Measurements from ENCODE around the gene CAPZA1.
"Not testable (repeated sequence)": the region's sequence is repeated elsewhere in the genome, so short reads cannot be mapped to it uniquely, and the experiment has no call there.

Gene CAPZA1

DNA sequence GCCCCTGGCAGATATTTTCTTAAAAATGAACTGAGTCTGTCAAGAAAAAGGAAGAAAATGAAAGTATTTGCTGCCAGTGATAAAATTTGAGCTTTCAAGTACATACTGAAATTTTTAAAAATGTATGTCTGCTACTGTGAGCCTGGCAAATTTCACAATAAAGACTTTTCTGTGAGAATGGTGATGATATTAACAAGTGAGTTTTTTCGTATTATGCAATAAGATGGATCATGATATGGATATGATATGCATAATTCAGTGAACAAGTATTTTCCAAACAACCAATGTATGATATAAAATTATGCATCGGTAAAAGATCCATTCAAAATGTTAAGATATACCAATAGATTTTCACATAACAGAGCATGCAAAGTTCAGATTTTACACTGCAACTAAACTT is 16.6 kb upstream of the CAPZA1 start:
- no peak overlapping the region for H3K27ac ChIP-seq (ENCODE audit: insufficient read depth, low read depth, low read length, poor library complexity, severe bottlenecking)
- H3K27me3 ChIP-seq (ENCODE audit: control insufficient read depth, insufficient read depth, low read length, poor library complexity, severe bottlenecking): no peaks in the 10 kb centered on the region
- 92% methylated on average over 2 of the region's 2 CpGs; no CpG with 5 or more reads in 1 of the 2 experiments for WGBS, 2 experiments
- no peak overlapping the region for H3K4me3 ChIP-seq (ENCODE audit: insufficient read depth, low read depth, low read length)
- no peaks in the 10 kb centered on the region for H3K4me1 ChIP-seq (ENCODE audit: control insufficient read depth, insufficient read depth, low read length)
- peaks cover 17% of the 10 kb centered on the region for H3K36me3 ChIP-seq (ENCODE audit: control insufficient read depth, insufficient read depth, low read length)
- no peaks in the 10 kb centered on the region for H3K9me3 ChIP-seq (ENCODE audit: control insufficient read depth, low read length)

GRCh38 chr1:112603541-112603940 is 16.1 kb upstream of the CAPZA1 start:
- no peak overlapping the region for H3K4me3 ChIP-seq (ENCODE audit: insufficient read depth, low read depth, low read length)
- no peak overlapping the region for H3K27ac ChIP-seq (ENCODE audit: insufficient read depth, low read depth, low read length, poor library complexity, severe bottlenecking)
- H3K36me3 ChIP-seq (ENCODE audit: control insufficient read depth, insufficient read depth, low read length): peaks cover 17% of the 10 kb centered on the region
- H3K9me3 ChIP-seq (ENCODE audit: control insufficient read depth, low read length): no peaks in the 10 kb centered on the region
- 94 to 100% methylated on average over 1 of the region's 1 CpG for WGBS, 2 experiments
- no peaks in the 10 kb centered on the region for H3K27me3 ChIP-seq (ENCODE audit: control insufficient read depth, insufficient read depth, low read length, poor library complexity, severe bottlenecking)
- no peaks in the 10 kb centered on the region for H3K4me1 ChIP-seq (ENCODE audit: control insufficient read depth, insufficient read depth, low read length)

- H3K9me3 ChIP-seq (ENCODE audit: control insufficient read depth, low read length): no peaks in the 10 kb centered on the region
- 89 to 92% methylated on average over 4 of the region's 4 CpGs for WGBS, 2 experiments
- H3K36me3 ChIP-seq (ENCODE audit: control insufficient read depth, insufficient read depth, low read length): peaks cover 18% of the 10 kb centered on the region
Observed at GRCh38 chr1:112605633-112606327, 13.9 kb upstream of the CAPZA1 start.

DNA sequence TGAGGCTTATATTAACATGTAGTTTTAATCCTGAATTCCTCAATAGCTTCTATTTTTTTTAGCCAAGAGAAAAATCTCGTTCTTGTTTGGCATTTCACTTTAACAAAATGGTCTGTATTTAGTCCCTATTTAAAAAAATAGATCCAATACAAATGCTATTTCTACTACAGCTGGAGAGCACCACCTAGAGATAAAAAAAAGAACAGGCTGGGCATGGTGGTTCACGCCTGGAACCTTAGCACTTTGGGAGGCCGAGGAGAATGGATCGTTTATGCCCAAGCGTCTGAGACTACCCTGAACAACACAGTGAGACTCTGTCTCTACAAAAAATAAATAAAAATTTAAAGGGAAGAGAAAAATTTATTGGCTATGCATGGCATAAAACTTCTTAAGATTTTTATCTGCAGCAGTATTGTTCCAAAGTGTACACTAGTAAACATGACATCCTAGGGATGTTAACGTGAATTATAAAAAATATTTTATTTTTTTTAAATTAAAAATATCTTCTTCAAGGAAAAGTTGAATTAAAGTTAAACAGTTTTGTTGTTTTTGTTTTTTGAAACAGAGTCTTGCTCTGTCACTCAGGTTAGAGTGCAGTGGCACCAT is 5.1 kb upstream of the CAPZA1 start:
- Histone ChIP-seq H3K9me3 (ENCODE audit: control insufficient read depth, low read length) (no peaks in the 10 kb centered on the region), H3K27me3 (ENCODE audit: control insufficient read depth, insufficient read depth, low read length, poor library complexity, severe bottlenecking) (no peaks in the 10 kb centered on the region)
- WGBS, 2 experiments: 86 to 91% methylated on average over 4 to 5 of the region's 6 CpGs

More at GRCh38 chr1:112605633-112606327, 13.9 kb upstream of the CAPZA1 start:
- no peak overlapping the region for H3K27ac ChIP-seq (ENCODE audit: insufficient read depth, low read depth, low read length, poor library complexity, severe bottlenecking)
- H3K4me3 ChIP-seq (ENCODE audit: insufficient read depth, low read depth, low read length): no peak overlapping the region
- H3K4me1 ChIP-seq (ENCODE audit: control insufficient read depth, insufficient read depth, low read length): no peaks in the 10 kb centered on the region
- no peaks in the 10 kb centered on the region for H3K27me3 ChIP-seq (ENCODE audit: control insufficient read depth, insufficient read depth, low read length, poor library complexity, severe bottlenecking)

GRCh38 chr1:112618114-112618720 is 1.4 kb upstream of the CAPZA1 start:
- Histone ChIP-seq H3K4me1 (ENCODE audit: control insufficient read depth, insufficient read depth, low read length) (no peaks in the 10 kb centered on the region), H3K36me3 (ENCODE audit: control insufficient read depth, insufficient read depth, low read length) (peaks cover 1% of the 10 kb centered on the region), H3K9me3 (ENCODE audit: control insufficient read depth, low read length) (no peaks in the 10 kb centered on the region), H3K4me3 (ENCODE audit: insufficient read depth, low read depth, low read length) (peak overlapping the region; percentile 83), H3K27ac (ENCODE audit: insufficient read depth, low read depth, low read length, poor library complexity, severe bottlenecking) (no peak overlapping the region), H3K27me3 (ENCODE audit: control insufficient read depth, insufficient read depth, low read length, poor library complexity, severe bottlenecking) (no peaks in the 10 kb centered on the region)
- 6 to 9% methylated on average over 12 of the region's 12 CpGs for WGBS, 2 experiments

More for the DNA sequence above, 5.1 kb upstream of the CAPZA1 start:
- H3K36me3 ChIP-seq (ENCODE audit: control insufficient read depth, insufficient read depth, low read length): peaks cover 17% of the 10 kb centered on the region
- H3K4me1 ChIP-seq (ENCODE audit: control insufficient read depth, insufficient read depth, low read length): no peaks in the 10 kb centered on the region
- no peak overlapping the region for H3K27ac ChIP-seq (ENCODE audit: insufficient read depth, low read depth, low read length, poor library complexity, severe bottlenecking)
- H3K4me3 ChIP-seq (ENCODE audit: insufficient read depth, low read depth, low read length): no peak overlapping the region

DNA sequence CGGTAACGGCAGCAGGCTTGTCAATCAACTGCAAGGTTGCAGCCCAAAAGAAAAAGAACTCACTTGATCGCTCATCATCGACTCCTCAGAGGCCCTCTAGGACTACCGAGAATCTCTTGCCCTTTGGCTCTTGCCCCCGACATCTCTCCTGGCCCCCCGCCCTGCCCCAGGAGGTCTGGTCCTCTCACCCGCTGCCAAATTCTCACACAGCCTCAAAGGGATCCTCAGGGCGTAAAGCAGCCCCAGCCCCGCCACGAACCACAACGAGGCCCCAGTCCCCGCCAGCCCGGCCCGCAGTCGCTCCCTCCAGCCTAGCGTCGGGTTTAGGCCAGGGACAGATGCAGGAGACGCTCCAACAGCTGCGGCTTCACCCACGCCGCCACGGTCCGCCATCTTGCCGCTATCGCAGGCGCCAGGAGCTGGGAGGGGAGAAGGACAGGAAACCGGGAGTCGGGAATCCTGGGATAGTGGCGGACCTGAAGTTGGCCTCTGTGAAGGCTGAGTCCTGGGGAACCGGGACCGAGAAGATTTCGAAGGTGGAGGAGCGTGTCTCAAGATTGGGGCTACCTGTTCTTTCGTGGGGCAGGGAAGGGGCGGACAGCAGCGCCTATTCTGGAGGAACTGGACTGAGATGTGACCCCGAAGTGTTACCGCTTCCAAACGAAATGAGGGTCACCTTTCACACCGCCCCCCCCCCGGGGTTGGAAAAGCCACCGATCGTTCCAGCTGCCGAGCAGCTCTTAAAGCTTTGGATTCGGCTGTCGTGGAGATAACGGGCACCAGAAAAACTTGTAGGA is 713 bp upstream of the CAPZA1 start, which contains the start of gene ST7L:
TSS of gene ST7L (minus strand) at position 421 of the 797 bp plus-strand sequence. CDS start at position 393, 28 bp downstream.
- no peaks in the 10 kb centered on the region for H3K36me3 ChIP-seq (ENCODE audit: control insufficient read depth, insufficient read depth, low read length)
- WGBS, 2 experiments: 0% methylated on average over 48 of the region's 48 CpGs
- H3K9me3 ChIP-seq (ENCODE audit: control insufficient read depth, low read length): no peaks in the 10 kb centered on the region
- H3K4me1 ChIP-seq (ENCODE audit: control insufficient read depth, insufficient read depth, low read length): no peaks in the 10 kb centered on the region
- H3K27me3 ChIP-seq (ENCODE audit: control insufficient read depth, insufficient read depth, low read length, poor library complexity, severe bottlenecking): no peaks in the 10 kb centered on the region
- peak within 1 kb of the TSS; percentile 83 for H3K4me3 ChIP-seq (ENCODE audit: insufficient read depth, low read depth, low read length)
- H3K27ac ChIP-seq (ENCODE audit: insufficient read depth, low read depth, low read length, poor library complexity, severe bottlenecking): peak within 1 kb of the TSS; percentile 94

DNA sequence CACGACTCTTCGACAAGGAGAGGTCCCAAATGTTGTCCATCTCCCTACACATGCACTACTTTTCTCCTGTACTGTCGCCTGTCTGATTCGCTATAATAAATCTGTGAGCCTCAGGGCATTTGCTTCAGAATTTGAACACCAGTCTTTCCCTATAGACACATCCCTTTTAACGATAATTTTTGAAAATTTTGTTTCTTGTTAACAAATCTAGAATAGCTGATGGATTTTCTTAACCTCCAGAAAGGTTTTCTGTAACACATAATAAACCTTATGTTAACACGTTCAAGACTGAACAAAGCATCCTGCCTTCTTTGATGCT is 704 bp downstream of the CAPZA1 start:
- Histone ChIP-seq H3K9me3 (ENCODE audit: control insufficient read depth, low read length) (no peaks in the 10 kb centered on the region), H3K27ac (ENCODE audit: insufficient read depth, low read depth, low read length, poor library complexity, severe bottlenecking) (no peak overlapping the region), H3K4me3 (ENCODE audit: insufficient read depth, low read depth, low read length) (peak overlapping the region; percentile 83), H3K27me3 (ENCODE audit: control insufficient read depth, insufficient read depth, low read length, poor library complexity, severe bottlenecking) (no peaks in the 10 kb centered on the region), H3K4me1 (ENCODE audit: control insufficient read depth, insufficient read depth, low read length) (no peaks in the 10 kb centered on the region), H3K36me3 (ENCODE audit: control insufficient read depth, insufficient read depth, low read length) (no peaks in the 10 kb centered on the region)
- WGBS, 2 experiments: 10% methylated on average over 5 to 6 of the region's 6 CpGs

GRCh38 chr1:112624493-112624892 is 4.9 kb downstream of the CAPZA1 start:
- H3K9me3 ChIP-seq (ENCODE audit: control insufficient read depth, low read length): not testable (repeated sequence)
- WGBS, 2 experiments: 96 to 100% methylated on average over 3 to 5 of the region's 5 CpGs

DNA sequence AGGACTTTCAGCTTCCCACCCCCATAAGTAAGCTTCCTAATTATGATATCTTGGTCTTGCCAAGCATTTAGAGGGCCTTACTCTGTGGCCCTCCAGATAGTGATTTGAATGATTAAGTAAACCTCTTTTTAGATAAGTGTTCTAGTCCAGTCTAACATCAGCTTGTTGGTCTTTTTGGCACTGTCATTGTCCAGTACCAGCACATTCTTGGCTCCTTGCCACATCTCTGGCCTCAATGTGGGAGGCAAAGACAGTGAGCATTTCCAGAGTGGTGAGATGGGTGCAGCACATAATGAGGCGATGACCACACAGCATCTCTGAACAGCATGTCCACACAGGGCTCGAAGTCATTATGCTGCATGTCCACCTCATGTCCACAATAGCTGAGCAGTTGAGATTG is 6.1 kb downstream of the CAPZA1 start:
- no peak overlapping the region for H3K4me3 ChIP-seq (ENCODE audit: insufficient read depth, low read depth, low read length)
- no peak overlapping the region for H3K27ac ChIP-seq (ENCODE audit: insufficient read depth, low read depth, low read length, poor library complexity, severe bottlenecking)
- no peaks in the 10 kb centered on the region for H3K4me1 ChIP-seq (ENCODE audit: control insufficient read depth, insufficient read depth, low read length)
- 99 to 100% methylated on average over 2 of the region's 2 CpGs for WGBS, 2 experiments
- no peaks in the 10 kb centered on the region for H3K36me3 ChIP-seq (ENCODE audit: control insufficient read depth, insufficient read depth, low read length)
- no peaks in the 10 kb centered on the region for H3K9me3 ChIP-seq (ENCODE audit: control insufficient read depth, low read length)
- H3K27me3 ChIP-seq (ENCODE audit: control insufficient read depth, insufficient read depth, low read length, poor library complexity, severe bottlenecking): no peaks in the 10 kb centered on the region

More at GRCh38 chr1:112624493-112624892, 4.9 kb downstream of the CAPZA1 start:
- H3K36me3 ChIP-seq (ENCODE audit: control insufficient read depth, insufficient read depth, low read length); H3K4me3 ChIP-seq (ENCODE audit: insufficient read depth, low read depth, low read length); H3K27ac ChIP-seq (ENCODE audit: insufficient read depth, low read depth, low read length, poor library complexity, severe bottlenecking); H3K4me1 ChIP-seq (ENCODE audit: control insufficient read depth, insufficient read depth, low read length); H3K27me3 ChIP-seq (ENCODE audit: control insufficient read depth, insufficient read depth, low read length, poor library complexity, severe bottlenecking): not testable (repeated sequence)

DNA sequence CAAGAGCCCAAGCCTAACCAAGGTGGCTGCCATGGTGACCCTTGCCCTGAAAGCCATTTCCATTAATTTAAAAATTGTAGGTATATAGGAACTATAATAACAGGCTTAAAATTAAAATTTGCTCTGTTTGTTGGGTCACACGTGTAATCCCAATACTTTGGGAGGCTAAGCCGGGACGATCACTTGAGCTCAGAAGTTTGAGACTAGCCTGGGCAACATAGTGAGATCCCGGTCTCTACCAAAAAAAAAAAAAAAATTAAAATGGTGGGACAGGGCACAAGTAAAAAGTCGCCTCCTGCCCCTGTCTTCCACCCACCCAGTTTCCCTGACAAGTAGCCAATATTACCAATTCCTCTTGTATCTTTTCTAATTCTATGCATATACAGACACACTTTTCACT is 6.6 kb downstream of the CAPZA1 start:
- H3K4me3 ChIP-seq (ENCODE audit: insufficient read depth, low read depth, low read length): no peak overlapping the region
- H3K9me3 ChIP-seq (ENCODE audit: control insufficient read depth, low read length): no peaks in the 10 kb centered on the region
- WGBS, 2 experiments: 93 to 98% methylated on average over 5 of the region's 5 CpGs
- H3K4me1 ChIP-seq (ENCODE audit: control insufficient read depth, insufficient read depth, low read length): no peaks in the 10 kb centered on the region
- H3K36me3 ChIP-seq (ENCODE audit: control insufficient read depth, insufficient read depth, low read length): no peaks in the 10 kb centered on the region
- no peak overlapping the region for H3K27ac ChIP-seq (ENCODE audit: insufficient read depth, low read depth, low read length, poor library complexity, severe bottlenecking)
- H3K27me3 ChIP-seq (ENCODE audit: control insufficient read depth, insufficient read depth, low read length, poor library complexity, severe bottlenecking): no peaks in the 10 kb centered on the region
